ENCODE results near the gene SCYGR3.

SCYGR3 gene

GRCh38 chr2:227614740-227615139 lies at the start of gene SCYGR3:
Gene SCYGR3 (minus strand): TSS chr2:227614840. CDS start chr2:227614840, 0 bp downstream.
- DNase-seq (ENCODE audit: low spot score) = no peak

- DNase-seq (ENCODE audit: low spot score) = no peak
These were observed 47.2 kb upstream of the SCYGR3 start for GRCh38 chr2:227661827-227662226.

- no peak for DNase-seq (ENCODE audit: low spot score)
These were observed 46.5 kb upstream of the SCYGR3 start for GRCh38 chr2:227661025-227661649.

GRCh38 chr2:227657199-227657845 lies 42.7 kb upstream of the SCYGR3 start:
- DNase-seq (ENCODE audit: low spot score) = no peak

GRCh38 chr2:227655454-227655853 lies 40.8 kb upstream of the SCYGR3 start:
- DNase-seq (ENCODE audit: low spot score) = no peak

- DNase-seq (ENCODE audit: low spot score) = no peak
These were observed 39.8 kb upstream of the SCYGR3 start for GRCh38 chr2:227654426-227654825.

GRCh38 chr2:227653419-227653818 lies 38.8 kb upstream of the SCYGR3 start:
- no peak for DNase-seq (ENCODE audit: low spot score)

- no peak for DNase-seq (ENCODE audit: low spot score)
These were observed 29.4 kb upstream of the SCYGR3 start for GRCh38 chr2:227643990-227644551.

GRCh38 chr2:227642656-227643055 lies 28.0 kb upstream of the SCYGR3 start:
- DNase-seq (ENCODE audit: low spot score) = no peak

- no peak for DNase-seq (ENCODE audit: low spot score)
These were observed 19.6 kb upstream of the SCYGR3 start for GRCh38 chr2:227634201-227634600.

- DNase-seq (ENCODE audit: low spot score) = no peak
These were observed 18.2 kb upstream of the SCYGR3 start for GRCh38 chr2:227632827-227633226.

- no peak for DNase-seq (ENCODE audit: low spot score)
These were observed 15.7 kb upstream of the SCYGR3 start for GRCh38 chr2:227630322-227630721.

GRCh38 chr2:227629435-227629834 lies 14.8 kb upstream of the SCYGR3 start:
- DNase-seq (ENCODE audit: low spot score) = no peak

- no peak for DNase-seq (ENCODE audit: low spot score)
These were observed 13.1 kb upstream of the SCYGR3 start for GRCh38 chr2:227627769-227628168.

- DNase-seq (ENCODE audit: low spot score) = no peak
These were observed 12.0 kb upstream of the SCYGR3 start for GRCh38 chr2:227626580-227627151.

- DNase-seq (ENCODE audit: low spot score) = no peak
These were observed 10.8 kb upstream of the SCYGR3 start for GRCh38 chr2:227625420-227625819.

- no peak for DNase-seq (ENCODE audit: low spot score)
These were observed 8.6 kb upstream of the SCYGR3 start for GRCh38 chr2:227623226-227623625.

GRCh38 chr2:227617316-227618230 lies 2.9 kb upstream of the SCYGR3 start, which contains the start of gene SCYGR4:
Gene SCYGR4 (plus strand): TSS chr2:227617498. CDS start chr2:227617498, 0 bp downstream.
- DNase-seq (ENCODE audit: low spot score) = no peak

- no peak for DNase-seq (ENCODE audit: low spot score)
These were observed 2.0 kb upstream of the SCYGR3 start for GRCh38 chr2:227616631-227617030.

- no peak for DNase-seq (ENCODE audit: low spot score)
These were observed 1.3 kb upstream of the SCYGR3 start for GRCh38 chr2:227615906-227616305.

GRCh38 chr2:227615181-227615580 lies 541 bp upstream of the SCYGR3 start:
- DNase-seq (ENCODE audit: low spot score) = no peak

- DNase-seq (ENCODE audit: low spot score) = no peak
These were observed 394 bp downstream of the SCYGR3 start for GRCh38 chr2:227614246-227614645.

Measured in CD4-positive, alpha-beta T cell treated with Interleukin-6 at 100 ng/mL for 8 hours (primary cell).